DND-41 (cell line): Measurements from ENCODE around the gene OBSCN.
A peak's percentile ranks its signal among the peaks of the same experiment; 100 is the strongest.

Experiments used
- ATAC-seq: fragments of 200-7000 bp; cut with Tn5 transposase; 3 replicates; pipeline ENCODE4 v1.9.1; 2021; ENCODE audit warnings: low read depth; ENCODE audit not compliant: insufficient read depth
- DNase-seq: peaks from one replicate; pipeline ENCODE4 v3.0.0-alpha.2; 2020
- H2AFZ ChIP-seq: 2 replicates; pipeline ENCODE4 v1.6.0; 2012; ENCODE audit warnings: low read depth, low read length
- H3K27ac ChIP-seq: 2 replicates; pipeline ENCODE4 v1.5.1; 2012; ENCODE audit warnings: low read length, inconsistent platforms
- H3K27me3 ChIP-seq: fragments of 200-600 bp; sonication (generic); 2 replicates; pipeline ENCODE4 v1.6.0; 2012; ENCODE audit warnings: low read length, mild to moderate bottlenecking, inconsistent platforms; ENCODE audit not compliant: insufficient read depth, poor library complexity
- H3K36me3 ChIP-seq: 2 replicates; pipeline ENCODE4 v1.5.1; 2012; ENCODE audit warnings: low read length, inconsistent platforms; ENCODE audit not compliant: insufficient read depth
- H3K4me1 ChIP-seq: 2 replicates; pipeline ENCODE4 v1.5.1; 2012; ENCODE audit warnings: mild to moderate bottlenecking, low read length; ENCODE audit not compliant: insufficient read depth
- H3K4me2 ChIP-seq: 2 replicates; pipeline ENCODE4 v1.6.0; 2012; ENCODE audit warnings: mild to moderate bottlenecking, moderate library complexity, low read length, inconsistent platforms; ENCODE audit not compliant: insufficient read depth
- H3K4me3 ChIP-seq, 2 experiments: fragments of 200-600 bp in 1 of 2; shearing (Covaris generic) in 1 of 2; 2 replicates each; pipeline ENCODE4 v1.5.1; 2012 to 2016; ENCODE audit warnings: inconsistent platforms in 2 of 2, low read length in 2 of 2, mild to moderate bottlenecking in 2 of 2, low read depth in 1 of 2, moderate library complexity in 1 of 2
- H3K79me2 ChIP-seq: 2 replicates; pipeline ENCODE4 v1.6.0; 2012; ENCODE audit warnings: low read length, inconsistent platforms; ENCODE audit not compliant: insufficient read depth
- H3K9ac ChIP-seq: 2 replicates; pipeline ENCODE4 v1.6.0; 2012; ENCODE audit warnings: low read depth, mild to moderate bottlenecking, inconsistent platforms, low read length, moderate library complexity
- H3K9me3 ChIP-seq: 2 replicates; pipeline ENCODE4 v1.5.1; 2012; ENCODE audit warnings: low read length, moderate library complexity, mild to moderate bottlenecking, inconsistent platforms; ENCODE audit not compliant: insufficient read depth, severe bottlenecking
- H4K20me1 ChIP-seq: 2 replicates; pipeline ENCODE4 v1.6.0; 2012; ENCODE audit warnings: low read length; ENCODE audit not compliant: insufficient read depth
- CTCF ChIP-seq: IDR thresholded peaks from 2 replicates; pipeline ENCODE4 v1.5.1; 2012; ENCODE audit warnings: borderline replicate concordance, low read length, moderate library complexity, mild to moderate bottlenecking; ENCODE audit not compliant: poor library complexity, severe bottlenecking; ENCODE audit errors: extremely low read depth
- EZH2 ChIP-seq: IDR thresholded peaks from 3 replicates; pipeline ENCODE4 v1.6.1; 2012; ENCODE audit warnings: borderline replicate concordance, low read depth, mild to moderate bottlenecking, moderate library complexity, low read length, inconsistent platforms; ENCODE audit not compliant: severe bottlenecking

OBSCN gene

GRCh38 chr1:228393268-228393701 is 185.4 kb downstream of the OBSCN start:
- Histone ChIP-seq H3K4me3 (no peak overlapping the region), H2AFZ (no peak overlapping the region), H3K9me3 (no peaks in the 10 kb centered on the region), H3K27me3 (no peaks in the 10 kb centered on the region), H3K27ac (no peak overlapping the region), H3K79me2 (no peaks in the 10 kb centered on the region), H3K36me3 (peaks cover 54% of the 10 kb centered on the region), H3K9ac (no peak overlapping the region), H4K20me1 (peaks cover 36% of the 10 kb centered on the region), H3K4me2 (no peak overlapping the region), H3K4me1 (no peaks in the 10 kb centered on the region)
- TF ChIP-seq EZH2, result no peak
- peak; percentile 44 for TF ChIP-seq CTCF
- peak; percentile 27; the same call in 1 of the 3 replicates for ATAC-seq
- DNase-seq, result no peak

GRCh38 chr1:228393811-228394570 is 186.1 kb downstream of the OBSCN start:
- Histone ChIP-seq H4K20me1 (peaks cover 41% of the 10 kb centered on the region), H3K9me3 (no peaks in the 10 kb centered on the region), H2AFZ (no peak overlapping the region), H3K4me3 (no peak overlapping the region), H3K4me2 (no peak overlapping the region), H3K27ac (no peak overlapping the region), H3K4me1 (no peaks in the 10 kb centered on the region), H3K79me2 (no peaks in the 10 kb centered on the region), H3K27me3 (no peaks in the 10 kb centered on the region), H3K36me3 (peaks cover 61% of the 10 kb centered on the region), H3K9ac (no peak overlapping the region)
- ATAC-seq (peak; percentile 12; the same call in 1 of the 3 replicates), DNase-seq (no peak)
- TF ChIP-seq CTCF (no peak), EZH2 (no peak)

GRCh38 chr1:228394571-228395394 is 186.9 kb downstream of the OBSCN start:
- Histone ChIP-seq H3K4me1 (no peaks in the 10 kb centered on the region), H3K36me3 (peaks cover 66% of the 10 kb centered on the region), H3K79me2 (peaks cover 3% of the 10 kb centered on the region; the same call in 1 of the 2 replicates), H3K27me3 (no peaks in the 10 kb centered on the region), H3K4me3 (no peak overlapping the region), H4K20me1 (peaks cover 47% of the 10 kb centered on the region), H3K4me2 (no peak overlapping the region), H2AFZ (no peak overlapping the region), H3K27ac (no peak overlapping the region), H3K9ac (no peak overlapping the region), H3K9me3 (no peaks in the 10 kb centered on the region)
- ATAC-seq, result no peak
- TF ChIP-seq EZH2 (no peak), CTCF (no peak)
- DNase-seq, result no peak
